IMR-90 (cell line): ENCODE data around the gene PSEN2.

ENCODE experiments used
- BHLHE40 ChIP-seq: fragments of 150-350 bp; IDR thresholded peaks from 2 replicates; pipeline ENCODE4 v1.6.1; 2016; ENCODE audit warnings: mild to moderate bottlenecking, low read depth, low read length
- CEBPB ChIP-seq: IDR thresholded peaks from 2 replicates; pipeline ENCODE4 v1.6.1; 2012; ENCODE audit warnings: low read depth, low read length, improper control_type of control experiment
- CTCF ChIP-seq: conservative IDR thresholded peaks from 2 replicates; pipeline ENCODE4 v1.5.1; 2012; ENCODE audit warnings: mild to moderate bottlenecking, low read depth, low read length, improper control_type of control experiment
- ELK1 ChIP-seq: fragments of 150-350 bp; IDR thresholded peaks from 2 replicates; pipeline ENCODE4 v1.6.1; 2016; ENCODE audit warnings: low read depth, mild to moderate bottlenecking, low read length, moderate library complexity, borderline replicate concordance
- MAFK ChIP-seq: IDR thresholded peaks from 2 replicates; pipeline ENCODE4 v1.6.1; 2012; ENCODE audit warnings: low read depth, low read length, improper control_type of control experiment
- MXI1 ChIP-seq: IDR thresholded peaks from 2 replicates; pipeline ENCODE4 v1.6.1; 2012; ENCODE audit warnings: low read depth, mild to moderate bottlenecking, low read length, moderate library complexity, borderline replicate concordance
- POLR2A ChIP-seq: IDR thresholded peaks from 2 replicates; pipeline ENCODE4 v1.6.1; 2012; ENCODE audit warnings: mild to moderate bottlenecking, low read depth, low read length
- RAD21 ChIP-seq: IDR thresholded peaks from 2 replicates; pipeline ENCODE4 v1.6.1; 2012; ENCODE audit warnings: low read length, improper control_type of control experiment
- RCOR1 ChIP-seq: IDR thresholded peaks from 2 replicates; pipeline ENCODE4 v1.6.1; 2012; ENCODE audit warnings: mild to moderate bottlenecking, low read length, improper control_type of control experiment; ENCODE audit not compliant: insufficient replicate concordance
- RFX5 ChIP-seq: IDR thresholded peaks from 2 replicates; pipeline ENCODE4 v1.8.0; 2012; ENCODE audit warnings: low read depth, mild to moderate bottlenecking, low read length, moderate library complexity

- TF ChIP-seq MXI1 (no peak), RAD21 (no peak), POLR2A (no peak), MAFK (peak; percentile 52), RFX5 (no peak), CTCF (no peak), ELK1 (no peak), RCOR1 (no peak), CEBPB (no peak), BHLHE40 (no peak)
Measured at GRCh38 chr1:226826479-226827261, 43.7 kb upstream of the PSEN2 start.
